Gastrocnemius medialis (tissue), 4 donors: ENCODE data around the gene MRGPRD. TPM values are rescaled to one million over a fixed set of nuclear protein-coding genes. Genes with fewer than 3 reads are reported as not detected.

Experiments
- ATAC-seq, 2 donors: fragments of 150-250 bp; one replicate each; pipeline ENCODE4 v1.9.1; 2016
- DNase-seq, 2 donors: peaks; one replicate each; pipeline ENCODE4 v3.0.0-alpha.2; 2019
- H3K27ac ChIP-seq, 4 donors: fragments of 200-600 bp; sonication (generic); 1 replicate in 1 of 4; 2 replicates in 3 of 4; pipeline ENCODE4 v1.5.1; 2016 to 2018; ENCODE audit warnings: mild to moderate bottlenecking in 2 of 4, moderate library complexity in 1 of 4
- H3K27me3 ChIP-seq, 3 donors: fragments of 200-600 bp; sonication (generic) in 2 of 3; 1 replicate in 1 of 3; 2 replicates in 2 of 3; pipeline versions ENCODE4 v1.5.1 to v1.6.0; 2016 to 2019; ENCODE audit warnings: mild to moderate bottlenecking in 1 of 3, moderate library complexity in 1 of 3
- H3K36me3 ChIP-seq, 2 donors: fragments of 200-600 bp; sonication (generic) in 1 of 2; one replicate each; pipeline ENCODE4 v1.5.1; 2017 to 2018
- H3K4me1 ChIP-seq, 2 donors: fragments of 200-600 bp; sonication (generic) in 1 of 2; one replicate each; pipeline ENCODE4 v1.5.1; 2016 to 2017; ENCODE audit warnings: mild to moderate bottlenecking in 2 of 2
- H3K4me3 ChIP-seq, 4 donors: fragments of 200-600 bp; sonication (generic) in 3 of 4; 1 replicate in 1 of 4; 2 replicates in 3 of 4; pipeline ENCODE4 v1.5.1; 2016 to 2019; ENCODE audit warnings: mild to moderate bottlenecking in 2 of 4
- H3K9me3 ChIP-seq, 3 donors: fragments of 200-600 bp; sonication (generic) in 2 of 3; 1 replicate in 1 of 3; 2 replicates in 2 of 3; pipeline ENCODE4 v1.5.1; 2016 to 2019
- POLR2A ChIP-seq, 2 donors: fragments of 450-650 bp; IDR thresholded peaks; one replicate each; pipeline ENCODE4 v1.6.1; 2017; ENCODE audit warnings: antibody characterized with exemption in 2 of 2, mild to moderate bottlenecking in 2 of 2, moderate library complexity in 2 of 2
- in situ Hi-C, 4 donors: fragments of 200-750 bp; cut with MboI; loops; one replicate each; pipeline versions ENCODE4 v1.15.0 to v1.8.0; 2017; ENCODE audit warnings: low sequenced_read_pairs in 4 of 4
- intact Hi-C: fragments of 100-400 bp; cut with DNase I; formaldehyde crosslinking; loops from one replicate; pipeline ENCODE4 v1.15.1; 2023; ENCODE audit warnings: low total_unique reads
- total RNA-seq, 4 donors: library from RNA; depleted of rRNA; stranded (reverse); fragments of >200 nt; gene quantifications; one replicate each; pipeline versions ENCODE4 v1.1.0 to v1.2.3, GENCODE V29; 2016
- TF ChIP-seq, protein P1 (sequence below), 5 experiments: fragments of 450-650 bp in 3 of 5; fragments of 200-600 bp in 2 of 5; sonication (generic) in 2 of 5; IDR thresholded peaks in 4 of 5; conservative IDR thresholded peaks in 1 of 5; 1 replicate in 4 of 5; 2 replicates in 1 of 5; pipeline ENCODE4 v1.5.1; 2016 to 2019; ENCODE audit warnings: antibody characterized with exemption in 5 of 5, mild to moderate bottlenecking in 3 of 5, moderate library complexity in 3 of 5

The MRGPRD gene
- total RNA-seq, 4 donors from 2014 or later, result not detected

DNA sequence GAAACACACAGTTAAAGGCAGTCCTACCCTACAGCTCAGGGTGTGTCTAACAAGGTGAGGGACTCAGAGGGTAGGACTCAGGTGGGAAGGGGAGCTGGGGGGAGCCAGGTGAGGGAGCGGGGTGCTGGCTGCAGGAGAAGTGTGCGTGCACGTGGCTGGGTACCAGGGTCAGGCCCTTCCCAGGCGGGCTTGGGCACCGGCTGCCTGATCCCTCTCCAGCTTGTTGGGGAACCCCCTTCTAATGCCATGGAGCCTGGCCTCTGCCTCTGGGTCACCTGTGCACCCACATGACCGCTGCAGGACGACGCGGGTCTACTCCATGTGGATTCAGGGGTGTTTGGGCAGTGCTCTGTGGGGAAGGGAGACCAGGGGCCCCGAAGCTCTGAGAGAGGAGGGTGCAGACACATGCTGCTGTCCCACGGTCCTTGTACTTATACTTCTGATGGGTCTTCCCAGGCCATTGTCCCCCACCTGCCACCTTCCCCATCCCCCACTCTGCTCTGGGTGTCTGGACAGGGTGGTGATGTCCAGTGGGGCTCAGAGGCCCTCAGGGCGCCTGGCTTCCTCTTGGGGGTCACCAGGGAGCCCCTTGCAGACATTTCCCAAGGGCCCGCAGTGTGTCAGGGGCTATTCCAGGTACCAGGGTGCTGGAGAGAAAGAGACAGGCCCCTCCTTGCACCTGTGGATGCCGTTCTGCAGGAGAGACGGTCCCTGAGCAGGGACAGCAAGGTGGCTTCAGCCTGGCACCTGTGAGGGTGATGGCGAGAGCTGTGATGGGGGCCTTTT, 10.4 kb upstream of the MRGPRD start:
- no peaks in the 10 kb centered on the region for H3K36me3 ChIP-seq
- peaks cover 0 to 14% (median 7%) of the 10 kb centered on the region in 3 donors for H3K27me3 ChIP-seq
- H3K4me3 ChIP-seq, result no peak overlapping the region
- DNase-seq (no peak), ATAC-seq (no peak)
- intact Hi-C loops (no loop called here), in situ Hi-C loops (no loop called here)
- TF ChIP-seq, protein P1, sequence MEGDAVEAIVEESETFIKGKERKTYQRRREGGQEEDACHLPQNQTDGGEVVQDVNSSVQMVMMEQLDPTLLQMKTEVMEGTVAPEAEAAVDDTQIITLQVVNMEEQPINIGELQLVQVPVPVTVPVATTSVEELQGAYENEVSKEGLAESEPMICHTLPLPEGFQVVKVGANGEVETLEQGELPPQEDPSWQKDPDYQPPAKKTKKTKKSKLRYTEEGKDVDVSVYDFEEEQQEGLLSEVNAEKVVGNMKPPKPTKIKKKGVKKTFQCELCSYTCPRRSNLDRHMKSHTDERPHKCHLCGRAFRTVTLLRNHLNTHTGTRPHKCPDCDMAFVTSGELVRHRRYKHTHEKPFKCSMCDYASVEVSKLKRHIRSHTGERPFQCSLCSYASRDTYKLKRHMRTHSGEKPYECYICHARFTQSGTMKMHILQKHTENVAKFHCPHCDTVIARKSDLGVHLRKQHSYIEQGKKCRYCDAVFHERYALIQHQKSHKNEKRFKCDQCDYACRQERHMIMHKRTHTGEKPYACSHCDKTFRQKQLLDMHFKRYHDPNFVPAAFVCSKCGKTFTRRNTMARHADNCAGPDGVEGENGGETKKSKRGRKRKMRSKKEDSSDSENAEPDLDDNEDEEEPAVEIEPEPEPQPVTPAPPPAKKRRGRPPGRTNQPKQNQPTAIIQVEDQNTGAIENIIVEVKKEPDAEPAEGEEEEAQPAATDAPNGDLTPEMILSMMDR (IDR thresholded peaks at IDR 0.05 in 4 of 5, conservative IDR thresholded peaks at IDR 0.05 in 1 of 5), result no peak
- TF ChIP-seq POLR2A (IDR thresholded peaks at IDR 0.05), result no peak
- H3K4me1 ChIP-seq, result no peaks in the 10 kb centered on the region
- H3K27ac ChIP-seq, result no peak overlapping the region
- H3K9me3 ChIP-seq, result no peaks in the 10 kb centered on the region

DNA sequence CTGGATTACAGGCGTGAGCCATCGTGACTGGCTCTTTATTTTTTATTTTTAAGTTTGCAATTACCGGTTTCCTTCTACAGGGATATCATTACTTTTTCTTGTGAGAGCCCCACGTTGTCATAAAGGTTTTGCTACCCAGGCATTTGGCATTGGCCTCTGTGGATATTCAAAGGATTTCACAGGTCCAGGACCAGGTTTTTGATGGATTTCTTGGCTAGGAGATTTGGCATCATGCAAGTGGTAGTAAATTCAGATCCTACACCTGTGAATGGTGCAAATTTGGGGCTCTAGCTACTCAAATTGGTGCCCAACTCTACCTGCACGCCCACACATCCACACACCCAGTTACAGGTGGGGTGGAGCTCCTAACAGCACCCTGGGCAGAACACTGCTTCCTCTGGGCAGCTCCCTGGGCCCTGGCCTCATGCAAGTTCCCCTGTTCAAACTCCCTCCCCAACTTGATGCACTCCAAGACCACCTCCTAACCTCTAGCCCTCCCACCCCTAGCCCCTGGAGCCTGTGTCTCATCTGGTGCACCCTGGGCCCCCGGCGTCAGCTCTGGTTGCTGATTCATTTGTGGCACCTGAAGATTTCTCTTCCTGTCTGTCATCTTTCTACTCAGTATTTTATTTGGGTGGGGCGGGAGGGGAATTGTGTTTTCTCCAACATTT, 9.3 kb upstream of the MRGPRD start:
- H3K4me1 ChIP-seq, result no peaks in the 10 kb centered on the region
- intact Hi-C loops (no loop called here), in situ Hi-C loops (no loop called here)
- no peak overlapping the region for H3K27ac ChIP-seq
- no peaks in the 10 kb centered on the region for H3K9me3 ChIP-seq
- TF ChIP-seq, protein P1 (IDR thresholded peaks at IDR 0.05 in 4 of 5, conservative IDR thresholded peaks at IDR 0.05 in 1 of 5), result no peak
- TF ChIP-seq POLR2A (IDR thresholded peaks at IDR 0.05), result no peak
- no peak for DNase-seq
- H3K36me3 ChIP-seq, result no peaks in the 10 kb centered on the region
- H3K27me3 ChIP-seq, result peaks cover 0 to 14% (median 7%) of the 10 kb centered on the region in 3 donors
- ATAC-seq, result no peak
- no peak overlapping the region for H3K4me3 ChIP-seq

DNA sequence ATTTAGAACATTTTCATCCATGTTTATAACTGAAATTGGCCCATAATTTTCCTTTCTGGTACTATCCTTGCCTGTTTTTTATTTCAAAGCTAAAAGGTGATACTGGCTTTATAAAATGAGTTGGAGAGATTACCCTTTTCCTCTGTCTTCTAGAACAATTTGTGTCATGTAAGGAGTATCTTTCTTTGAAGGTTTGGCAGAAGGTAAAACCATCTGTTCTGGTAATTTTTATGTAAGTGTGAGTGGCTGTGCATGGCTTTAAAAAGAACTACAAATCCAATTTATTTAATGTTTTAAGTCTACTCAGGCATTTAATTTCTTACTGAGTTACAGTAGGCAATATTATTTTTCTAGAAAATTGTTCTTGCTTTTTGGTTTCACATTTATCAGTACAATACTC, 7.7 kb upstream of the MRGPRD start:
- H3K4me1 ChIP-seq, result no peaks in the 10 kb centered on the region
- no peak for DNase-seq
- intact Hi-C loops (no loop called here), in situ Hi-C loops (no loop called here)
- TF ChIP-seq POLR2A (IDR thresholded peaks at IDR 0.05), result no peak
- TF ChIP-seq, protein P1 (IDR thresholded peaks at IDR 0.05 in 4 of 5, conservative IDR thresholded peaks at IDR 0.05 in 1 of 5), result no peak
- H3K4me3 ChIP-seq, result no peak overlapping the region
- H3K36me3 ChIP-seq, result no peaks in the 10 kb centered on the region
- H3K27me3 ChIP-seq, result peaks cover 0 to 4% (median 0%) of the 10 kb centered on the region in 3 donors
- H3K27ac ChIP-seq, result no peak overlapping the region
- H3K9me3 ChIP-seq, result no peaks in the 10 kb centered on the region
- no peak for ATAC-seq

DNA sequence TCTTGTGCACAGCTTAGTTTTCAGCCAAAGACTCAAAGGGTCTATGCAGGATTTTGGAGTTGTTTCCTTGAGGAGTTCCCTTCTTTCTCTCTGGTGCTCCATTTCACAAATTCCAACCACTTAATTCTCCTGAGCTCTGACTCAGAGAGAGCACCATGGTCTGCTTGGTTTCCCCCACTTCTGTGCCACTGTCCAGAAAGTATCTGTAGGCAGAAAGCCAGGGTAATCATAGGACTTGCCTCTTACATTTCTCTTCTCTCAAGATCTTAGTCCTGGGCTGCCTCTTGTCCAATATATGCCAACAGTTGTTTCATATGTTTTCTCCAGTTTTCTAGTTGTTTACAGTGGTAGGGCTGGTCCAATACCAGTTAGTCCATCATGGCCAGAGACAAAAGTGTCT, 6.4 kb upstream of the MRGPRD start:
- ATAC-seq (no peak), DNase-seq (no peak)
- in situ Hi-C loops (no loop called here), intact Hi-C loops (no loop called here)
- H3K4me1 ChIP-seq, result no peaks in the 10 kb centered on the region
- H3K36me3 ChIP-seq, result no peaks in the 10 kb centered on the region
- no peak overlapping the region for H3K27ac ChIP-seq
- no peaks in the 10 kb centered on the region for H3K27me3 ChIP-seq
- H3K4me3 ChIP-seq, result no peak overlapping the region
- no peaks in the 10 kb centered on the region for H3K9me3 ChIP-seq
- TF ChIP-seq, protein P1 (IDR thresholded peaks at IDR 0.05 in 4 of 5, conservative IDR thresholded peaks at IDR 0.05 in 1 of 5), result no peak
